Kidney (tissue), 14 donors: ENCODE results near the gene SEC14L2. TPM values are rescaled to one million over a fixed set of nuclear protein-coding genes. Genes with fewer than 3 reads are reported as not detected.

ENCODE experiments used
- DNase-seq, 5 donors: peaks; one replicate each; pipeline ENCODE4 v3.0.0-alpha.2; 2013 to 2020
- FAIRE-seq: peaks from 2 replicates; lab custom pipeline; 2012; peaks lifted over from hg19 to GRCh38; lab: Jason Lieb, UNC
- H3K27ac ChIP-seq, 2 donors: one replicate each; pipeline ENCODE4 v1.7.0; 2013; ENCODE audit warnings: low read depth in 2 of 2, low read length in 2 of 2, inconsistent platforms in 1 of 2
- H3K27me3 ChIP-seq: one replicate; pipeline ENCODE4 v1.7.1; 2013; ENCODE audit warnings: low read length, inconsistent platforms; ENCODE audit not compliant: control insufficient read depth, insufficient read depth
- H3K36me3 ChIP-seq, 3 donors: one replicate each; pipeline versions ENCODE4 v1.7.0 to v1.7.1; 2013; ENCODE audit warnings: low read length in 3 of 3, control low read depth in 1 of 3, inconsistent platforms in 1 of 3; ENCODE audit not compliant: insufficient read depth in 3 of 3, control insufficient read depth in 2 of 3
- H3K4me1 ChIP-seq, 3 donors: one replicate each; pipeline versions ENCODE4 v1.7.0 to v1.7.1; 2013; ENCODE audit warnings: low read length in 3 of 3, inconsistent platforms in 1 of 3, low read depth in 1 of 3; ENCODE audit not compliant: control insufficient read depth in 2 of 3, insufficient read depth in 2 of 3
- H3K4me3 ChIP-seq, 3 donors: one replicate each; pipeline versions ENCODE4 v1.7.0 to v1.8.1; 2013; ENCODE audit warnings: low read length in 3 of 3, control low read depth in 1 of 3, inconsistent platforms in 1 of 3
- H3K9ac ChIP-seq, 3 donors: one replicate each; pipeline versions ENCODE4 v1.7.0 to v1.7.1; 2013; ENCODE audit warnings: low read length in 3 of 3, control low read depth in 1 of 3, inconsistent platforms in 1 of 3
- H3K9me3 ChIP-seq, 3 donors: one replicate each; pipeline versions ENCODE4 v1.7.0 to v1.7.1; 2013; ENCODE audit warnings: low read length in 3 of 3, control low read depth in 1 of 3, inconsistent platforms in 1 of 3; ENCODE audit not compliant: control insufficient read depth in 2 of 3, insufficient read depth in 1 of 3
- intact Hi-C: fragments of 100-400 bp; cut with DNase I; formaldehyde crosslinking; loops from one replicate; pipeline ENCODE4 v1.11.1; 2022
- polyA plus RNA-seq: library from polyadenylated mRNA; stranded (reverse); fragments of 350-450 nt; fragmentation: Illumina TruSeq; extraction: RNeasy Lipid Tissue Mini Kit (QIAGEN cat#74804); gene quantifications from one replicate; pipeline ENCODE4 v1.2.3, GENCODE V29; 2014; ENCODE audit warnings: low read depth, low replicate concordance; ENCODE audit not compliant: insufficient read depth
- total RNA-seq: library from RNA; stranded (reverse); fragmentation: NEBNext Ultra II Directional; extraction: Animal tissue kit (Norgen Biotek cat#: 25700); gene quantifications from one replicate; pipeline ENCODE4 v1.2.1, GENCODE V29; 2021
- TF ChIP-seq, protein P1 (sequence below): IDR thresholded peaks from 3 replicates; pipeline ENCODE4 v1.5.1; 2012; ENCODE audit warnings: mild to moderate bottlenecking, moderate library complexity, borderline replicate concordance; ENCODE audit not compliant: insufficient read depth; ENCODE audit errors: extremely low read depth
- donor health status: control.
- donor health status: control.
- donor health status: control.
- donor health status: control.
- donor health status: control.
- donor health status: DM: yes; HTN: yes; CAD: no.
- donor health status: Normal renal cell carcinoma (clear cell type).

The SEC14L2 gene
- total and polyA plus RNA-seq, 2 donors from 2014 or later: 13.5 to 17.3 TPM

DNA sequence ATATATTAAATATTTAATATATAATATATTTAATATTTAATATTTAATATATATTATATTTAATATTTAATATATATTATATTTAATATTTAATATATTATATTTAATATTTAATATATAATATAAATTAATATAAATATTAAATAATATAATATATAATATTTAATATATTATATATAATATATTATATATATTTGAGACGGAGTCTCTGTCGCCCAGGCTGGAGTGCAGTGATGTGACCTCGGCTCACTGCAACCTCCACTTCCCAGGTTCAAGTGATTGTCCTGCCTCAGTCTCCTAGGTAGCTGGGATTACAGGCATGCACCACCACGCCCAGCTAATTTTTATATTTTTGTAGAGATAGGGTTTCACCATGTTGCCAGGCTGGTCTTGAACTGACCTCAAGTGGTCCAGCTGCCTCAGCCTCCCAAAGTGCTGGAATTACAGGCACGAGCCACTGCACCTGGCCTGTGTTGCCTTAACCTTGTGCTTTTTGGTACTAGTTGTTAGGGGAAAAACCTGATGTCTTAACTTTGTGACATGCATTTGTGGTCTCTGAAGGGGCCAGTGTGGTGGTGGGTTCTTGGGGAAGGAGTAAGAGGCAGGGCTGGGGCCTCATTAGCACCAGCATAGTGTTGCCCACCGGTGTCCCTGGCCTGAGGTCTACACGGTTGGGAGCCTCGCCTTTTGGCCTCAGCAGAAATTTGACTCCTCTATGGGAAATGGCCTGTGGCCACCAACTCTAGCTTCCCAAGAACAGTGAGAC, 58.4 kb downstream of the SEC14L2 start:
- no peaks in the 10 kb centered on the region for H3K27me3 ChIP-seq
- no peaks in the 10 kb centered on the region for H3K36me3 ChIP-seq
- intact Hi-C loops: no loop called here
- H3K4me1 ChIP-seq: no peaks in the 10 kb centered on the region
- TF ChIP-seq, protein P1, sequence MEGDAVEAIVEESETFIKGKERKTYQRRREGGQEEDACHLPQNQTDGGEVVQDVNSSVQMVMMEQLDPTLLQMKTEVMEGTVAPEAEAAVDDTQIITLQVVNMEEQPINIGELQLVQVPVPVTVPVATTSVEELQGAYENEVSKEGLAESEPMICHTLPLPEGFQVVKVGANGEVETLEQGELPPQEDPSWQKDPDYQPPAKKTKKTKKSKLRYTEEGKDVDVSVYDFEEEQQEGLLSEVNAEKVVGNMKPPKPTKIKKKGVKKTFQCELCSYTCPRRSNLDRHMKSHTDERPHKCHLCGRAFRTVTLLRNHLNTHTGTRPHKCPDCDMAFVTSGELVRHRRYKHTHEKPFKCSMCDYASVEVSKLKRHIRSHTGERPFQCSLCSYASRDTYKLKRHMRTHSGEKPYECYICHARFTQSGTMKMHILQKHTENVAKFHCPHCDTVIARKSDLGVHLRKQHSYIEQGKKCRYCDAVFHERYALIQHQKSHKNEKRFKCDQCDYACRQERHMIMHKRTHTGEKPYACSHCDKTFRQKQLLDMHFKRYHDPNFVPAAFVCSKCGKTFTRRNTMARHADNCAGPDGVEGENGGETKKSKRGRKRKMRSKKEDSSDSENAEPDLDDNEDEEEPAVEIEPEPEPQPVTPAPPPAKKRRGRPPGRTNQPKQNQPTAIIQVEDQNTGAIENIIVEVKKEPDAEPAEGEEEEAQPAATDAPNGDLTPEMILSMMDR: no peak
- no peaks in the 10 kb centered on the region for H3K9me3 ChIP-seq
- FAIRE-seq (no peak), DNase-seq (no peak)
- no peak overlapping the region for H3K4me3 ChIP-seq
- H3K9ac ChIP-seq: no peak overlapping the region
- H3K27ac ChIP-seq: no peak overlapping the region

GRCh38 chr22:30457981-30458380, 61.2 kb downstream of the SEC14L2 start:
- Histone ChIP-seq H3K9me3 (no peaks in the 10 kb centered on the region), H3K4me1 (no peaks in the 10 kb centered on the region), H3K27me3 (no peaks in the 10 kb centered on the region), H3K27ac (no peak overlapping the region), H3K9ac (no peak overlapping the region), H3K4me3 (no peak overlapping the region), H3K36me3 (no peaks in the 10 kb centered on the region)
- TF ChIP-seq, protein P1: no peak
- no peak for FAIRE-seq
- intact Hi-C loops: no loop called here
- no peak for DNase-seq

- FAIRE-seq: no peak
These were observed 62.6 kb downstream of the SEC14L2 start for GRCh38 chr22:30459181-30460052.

More at GRCh38 chr22:30459181-30460052, 62.6 kb downstream of the SEC14L2 start:
- H3K4me1 ChIP-seq: no peaks in the 10 kb centered on the region
- no peaks in the 10 kb centered on the region for H3K36me3 ChIP-seq
- TF ChIP-seq, protein P1: no peak
- DNase-seq: peak in 3 of 5 donors; percentile 47 to 73 (median 61)
- H3K9ac ChIP-seq: no peak overlapping the region
- no peaks in the 10 kb centered on the region for H3K9me3 ChIP-seq
- no peak overlapping the region for H3K4me3 ChIP-seq
- H3K27ac ChIP-seq: no peak overlapping the region
- H3K27me3 ChIP-seq: no peaks in the 10 kb centered on the region
- intact Hi-C loops: no loop called here
